ENCODE measurements around the gene DENND10. TPM values are rescaled to one million over a fixed set of nuclear protein-coding genes. Genes with fewer than 3 reads are reported as not detected.
"Not testable (repeated sequence)": the region's sequence is repeated elsewhere in the genome, so short reads cannot be mapped to it uniquely, and the experiment has no call there.

DENND10 gene
- total RNA-seq, 1 experiment from 2014 or later = 77.1 TPM

DNA sequence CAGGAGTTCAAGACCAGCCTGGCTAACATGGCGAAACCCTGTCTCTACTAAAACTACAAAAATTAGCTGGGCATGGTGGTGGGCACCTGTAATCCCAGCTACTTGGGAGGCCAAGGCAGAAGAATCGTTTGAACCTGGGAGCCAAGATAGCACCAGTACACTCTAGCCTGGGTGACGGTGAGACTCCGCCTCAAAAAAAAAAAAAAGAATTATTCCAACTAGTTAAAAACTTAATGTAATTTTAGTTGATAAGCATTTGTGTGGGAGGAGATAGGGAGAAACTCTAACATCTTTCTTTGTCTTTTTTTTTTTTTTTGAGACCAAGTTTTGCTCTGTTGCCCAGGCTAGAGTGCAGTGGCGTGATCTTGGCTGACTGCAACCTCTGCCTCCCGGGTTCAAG lies 3.2 kb downstream of the DENND10 start:
- H3K4me3 ChIP-seq (ENCODE audit: insufficient read depth, low read depth, low read length); DNase-seq; H3K27me3 ChIP-seq (ENCODE audit: control insufficient read depth, insufficient read depth, low read length); H3K36me3 ChIP-seq (replicated peaks; ENCODE audit: control insufficient read depth, insufficient read depth, low read length): not testable (repeated sequence)

- not testable (repeated sequence) for H3K4me3 ChIP-seq (ENCODE audit: insufficient read depth, low read depth, low read length); H3K36me3 ChIP-seq (replicated peaks; ENCODE audit: control insufficient read depth, insufficient read depth, low read length); H3K27me3 ChIP-seq (ENCODE audit: control insufficient read depth, insufficient read depth, low read length); DNase-seq
Observed at GRCh38 chr10:119107771-119108170, 3.9 kb downstream of the DENND10 start.

GRCh38 chr10:119112056-119112455 lies 8.1 kb downstream of the DENND10 start:
- no peak for DNase-seq
- no peak overlapping the region for H3K4me3 ChIP-seq (ENCODE audit: insufficient read depth, low read depth, low read length)
- H3K36me3 ChIP-seq (replicated peaks; ENCODE audit: control insufficient read depth, insufficient read depth, low read length) = peaks cover 12% of the 10 kb centered on the region
- H3K27me3 ChIP-seq (ENCODE audit: control insufficient read depth, insufficient read depth, low read length) = no peaks in the 10 kb centered on the region

DNA sequence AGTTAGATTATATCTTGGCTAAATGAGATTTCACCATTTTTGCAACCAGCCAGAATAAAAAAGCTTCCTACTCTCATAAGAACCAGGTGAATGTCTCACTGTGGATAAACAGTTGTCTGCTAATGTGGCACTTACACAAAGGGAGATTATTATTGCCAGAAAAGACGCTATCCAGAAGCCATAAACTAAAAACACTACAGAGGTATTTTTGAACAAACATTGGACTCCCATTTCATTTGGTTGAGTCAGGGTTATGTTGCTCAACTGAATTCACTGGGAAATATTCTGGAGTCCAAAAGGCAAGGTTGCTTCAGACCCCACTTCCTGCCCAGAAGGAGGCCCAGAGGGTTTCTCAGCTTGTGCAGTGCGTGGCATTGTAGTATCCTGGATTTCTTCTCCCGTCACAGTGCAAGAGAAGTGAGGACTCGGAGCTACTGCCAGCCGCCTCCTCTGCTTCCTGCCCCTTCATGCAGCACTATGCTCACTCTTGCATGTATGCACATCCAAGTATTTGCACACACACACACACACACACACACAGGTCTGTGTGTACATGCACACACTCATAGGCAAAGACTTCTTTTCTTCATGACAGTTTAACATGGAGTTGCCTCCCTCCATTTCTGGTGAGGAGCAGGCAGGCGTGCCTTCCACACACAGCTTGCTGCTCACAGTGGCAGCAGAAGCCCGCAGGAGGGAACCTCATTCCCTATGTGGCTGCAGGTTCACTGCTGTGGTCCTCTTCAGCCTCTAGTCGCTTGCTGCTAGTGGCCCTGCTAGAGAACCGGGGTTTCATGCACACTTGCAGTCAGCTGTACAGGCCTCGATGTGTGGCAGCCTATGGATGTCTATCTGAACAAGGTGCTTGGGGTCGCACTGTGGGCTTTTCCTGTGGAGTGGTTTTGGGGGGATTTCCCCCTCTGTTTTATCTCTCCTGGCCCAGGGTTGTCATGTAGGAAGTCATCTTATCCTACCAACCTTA lies 10.1 kb downstream of the DENND10 start:
- H3K36me3 ChIP-seq (replicated peaks; ENCODE audit: control insufficient read depth, insufficient read depth, low read length) = peaks cover 21% of the 10 kb centered on the region

DNA sequence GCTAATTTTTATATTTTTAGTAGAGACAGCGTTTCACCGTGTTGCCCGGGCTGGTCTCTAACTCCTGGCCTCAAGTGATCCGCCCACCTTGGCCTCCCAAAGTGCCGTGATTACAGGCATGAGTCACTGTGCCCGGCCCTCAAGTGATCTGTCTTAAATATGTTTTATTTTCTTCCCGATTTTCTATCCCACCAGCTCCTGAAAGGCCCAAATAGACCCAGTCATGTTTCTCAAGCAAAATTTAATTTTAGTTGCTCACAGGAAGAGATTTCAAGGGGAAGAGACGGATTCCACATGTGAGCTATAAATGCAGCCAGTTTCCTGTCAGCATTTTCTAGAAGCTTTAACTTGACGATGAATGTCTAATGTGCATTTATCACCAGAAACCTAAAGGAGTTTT lies 12.0 kb downstream of the DENND10 start:
- DNase-seq = no peak
- Histone ChIP-seq H3K4me3 (ENCODE audit: insufficient read depth, low read depth, low read length) (no peak overlapping the region), H3K27me3 (ENCODE audit: control insufficient read depth, insufficient read depth, low read length) (no peaks in the 10 kb centered on the region), H3K36me3 (replicated peaks; ENCODE audit: control insufficient read depth, insufficient read depth, low read length) (peaks cover 22% of the 10 kb centered on the region)

More for the DNA sequence above, 10.1 kb downstream of the DENND10 start:
- H3K4me3 ChIP-seq (ENCODE audit: insufficient read depth, low read depth, low read length) = no peak overlapping the region
- no peak for DNase-seq
- H3K27me3 ChIP-seq (ENCODE audit: control insufficient read depth, insufficient read depth, low read length) = no peaks in the 10 kb centered on the region

DNA sequence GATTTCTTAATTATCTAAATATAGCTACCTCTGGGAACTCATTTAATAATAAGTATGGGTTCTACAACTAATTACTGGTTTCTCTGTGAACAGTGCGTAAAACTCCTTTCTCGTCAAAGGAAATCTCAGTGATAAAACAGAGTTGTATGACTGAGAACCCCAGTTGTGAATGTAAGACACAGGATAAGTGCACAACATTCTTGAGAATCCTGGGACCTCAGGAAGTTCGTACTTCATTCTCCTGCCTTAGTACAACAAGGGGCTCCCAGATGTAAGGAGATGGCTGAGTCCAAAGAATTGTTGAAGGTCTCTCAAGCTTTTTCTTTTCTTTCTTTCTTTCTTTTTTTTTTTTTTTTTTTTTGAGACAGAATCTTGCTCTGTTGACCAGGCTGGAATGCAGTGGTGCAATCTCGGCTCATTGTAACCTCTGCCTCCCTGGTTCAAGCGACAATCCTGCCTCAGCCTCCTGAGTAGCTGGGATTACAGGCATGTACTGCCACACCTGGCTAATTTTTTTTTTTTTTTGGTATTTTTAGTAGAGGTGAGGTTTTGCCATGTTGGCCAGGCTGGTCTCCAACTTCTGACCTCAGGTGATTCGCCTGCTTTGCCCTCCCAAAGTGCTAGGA lies 12.5 kb downstream of the DENND10 start:
- Histone ChIP-seq H3K27me3 (ENCODE audit: control insufficient read depth, insufficient read depth, low read length) (no peaks in the 10 kb centered on the region), H3K36me3 (replicated peaks; ENCODE audit: control insufficient read depth, insufficient read depth, low read length) (peaks cover 22% of the 10 kb centered on the region), H3K4me3 (ENCODE audit: insufficient read depth, low read depth, low read length) (no peak overlapping the region)
- no peak for DNase-seq

DNA sequence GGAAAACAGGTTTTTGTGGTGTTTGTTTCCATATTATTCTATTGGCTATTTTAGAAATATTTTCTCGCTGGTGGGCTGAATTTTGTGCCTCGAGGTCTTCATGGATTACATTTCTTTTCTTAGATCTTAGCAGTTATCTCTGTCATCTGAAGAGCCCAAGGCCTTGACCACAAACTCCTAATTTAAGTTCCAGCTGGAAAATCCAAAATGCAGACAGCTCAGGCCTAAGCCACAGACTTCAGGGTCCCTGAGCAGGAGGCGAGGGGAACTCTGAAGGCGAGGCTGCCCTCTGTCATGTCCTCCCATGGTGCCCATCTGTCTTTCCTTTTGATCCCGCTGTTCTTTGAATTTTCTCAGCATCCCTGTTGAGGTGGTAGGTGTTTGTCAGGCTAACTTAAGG lies 14.3 kb downstream of the DENND10 start:
- no peak overlapping the region for H3K4me3 ChIP-seq (ENCODE audit: insufficient read depth, low read depth, low read length)
- peaks cover 22% of the 10 kb centered on the region for H3K36me3 ChIP-seq (replicated peaks; ENCODE audit: control insufficient read depth, insufficient read depth, low read length)
- H3K27me3 ChIP-seq (ENCODE audit: control insufficient read depth, insufficient read depth, low read length) = no peaks in the 10 kb centered on the region
- DNase-seq = no peak

- no peaks in the 10 kb centered on the region for H3K27me3 ChIP-seq (ENCODE audit: control insufficient read depth, insufficient read depth, low read length)
- no peak for DNase-seq
- H3K36me3 ChIP-seq (replicated peaks; ENCODE audit: control insufficient read depth, insufficient read depth, low read length) = peaks cover 18% of the 10 kb centered on the region
- H3K4me3 ChIP-seq (ENCODE audit: insufficient read depth, low read depth, low read length) = no peak overlapping the region
Observed at GRCh38 chr10:119119400-119119799, 15.5 kb downstream of the DENND10 start.

DNA sequence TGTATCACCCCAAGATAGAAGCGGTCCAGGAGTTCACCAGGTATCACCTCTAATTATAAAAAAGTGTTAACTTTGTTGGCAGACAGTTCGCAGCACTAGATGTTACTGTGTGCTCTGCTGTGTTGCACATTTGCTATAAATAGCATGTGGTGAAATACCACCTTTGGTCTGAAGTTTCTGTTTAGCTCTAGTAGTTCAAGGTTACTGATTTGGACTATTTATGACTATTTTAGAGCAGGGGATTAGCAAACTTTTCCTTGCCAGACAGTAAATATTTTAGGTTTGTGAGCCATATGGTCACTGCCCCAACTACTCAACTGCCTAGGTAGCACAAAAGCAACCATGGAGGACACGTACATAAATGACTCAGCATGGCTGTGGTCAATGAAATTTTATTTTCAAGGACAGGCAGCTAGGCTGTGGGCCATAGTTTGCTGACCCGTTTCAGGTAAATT lies 16.5 kb downstream of the DENND10 start:
- DNase-seq = no peak

DNA sequence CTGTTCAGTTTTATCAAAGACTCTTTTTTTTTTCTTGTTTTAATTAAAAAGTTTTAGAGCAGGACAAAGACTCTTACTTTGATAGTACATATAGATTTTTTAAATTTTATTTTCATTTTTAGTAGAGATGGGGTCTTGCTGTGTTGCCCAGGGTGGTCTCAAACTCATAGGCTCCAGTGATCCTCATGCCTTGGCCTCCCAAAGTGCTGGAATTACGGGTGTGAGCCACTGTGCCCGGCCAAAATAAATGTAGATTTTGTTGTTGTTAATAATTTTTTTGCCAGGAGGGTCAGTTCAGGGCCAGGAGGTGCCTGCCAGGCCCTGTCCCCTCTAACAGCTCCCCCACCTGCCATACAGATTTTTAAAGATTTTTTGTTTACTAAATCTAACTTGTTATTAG lies 17.0 kb downstream of the DENND10 start:
- Histone ChIP-seq H3K27me3 (ENCODE audit: control insufficient read depth, insufficient read depth, low read length) (no peaks in the 10 kb centered on the region), H3K36me3 (replicated peaks; ENCODE audit: control insufficient read depth, insufficient read depth, low read length) (peaks cover 15% of the 10 kb centered on the region), H3K4me3 (ENCODE audit: insufficient read depth, low read depth, low read length) (no peak overlapping the region)
- DNase-seq = no peak

More for the DNA sequence above, 16.5 kb downstream of the DENND10 start:
- H3K36me3 ChIP-seq (replicated peaks; ENCODE audit: control insufficient read depth, insufficient read depth, low read length) = peaks cover 15% of the 10 kb centered on the region
- H3K4me3 ChIP-seq (ENCODE audit: insufficient read depth, low read depth, low read length) = no peak overlapping the region
- no peaks in the 10 kb centered on the region for H3K27me3 ChIP-seq (ENCODE audit: control insufficient read depth, insufficient read depth, low read length)

GRCh38 chr10:119125942-119126341 lies 22.0 kb downstream of the DENND10 start:
- peaks cover 10% of the 10 kb centered on the region for H3K36me3 ChIP-seq (replicated peaks; ENCODE audit: control insufficient read depth, insufficient read depth, low read length)
- H3K4me3 ChIP-seq (ENCODE audit: insufficient read depth, low read depth, low read length) = no peak overlapping the region
- H3K27me3 ChIP-seq (ENCODE audit: control insufficient read depth, insufficient read depth, low read length) = no peaks in the 10 kb centered on the region
- no peak for DNase-seq

DNA sequence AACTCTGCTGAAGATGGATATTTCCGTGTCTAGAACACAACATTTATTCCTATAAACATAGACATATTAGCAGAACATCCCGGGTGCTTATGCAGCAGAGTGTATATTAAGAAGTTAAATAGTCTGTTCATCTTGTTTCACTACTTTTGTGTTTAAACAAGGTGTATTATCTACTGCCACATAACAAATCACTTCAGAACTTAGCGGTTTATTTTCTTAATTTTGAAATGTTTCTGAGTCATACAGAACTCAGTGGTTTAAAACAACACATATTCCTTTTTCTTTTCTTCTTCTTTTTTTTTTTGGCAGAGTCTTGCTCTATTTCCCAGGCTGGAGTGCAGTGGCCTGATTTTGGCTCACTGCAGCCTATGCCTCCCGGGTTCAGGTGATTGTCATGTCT lies 25.8 kb downstream of the DENND10 start:
- Histone ChIP-seq H3K36me3 (replicated peaks; ENCODE audit: control insufficient read depth, insufficient read depth, low read length) (peaks cover 21% of the 10 kb centered on the region), H3K4me3 (ENCODE audit: insufficient read depth, low read depth, low read length) (no peak overlapping the region), H3K27me3 (ENCODE audit: control insufficient read depth, insufficient read depth, low read length) (no peaks in the 10 kb centered on the region)
- no peak for DNase-seq

DNA sequence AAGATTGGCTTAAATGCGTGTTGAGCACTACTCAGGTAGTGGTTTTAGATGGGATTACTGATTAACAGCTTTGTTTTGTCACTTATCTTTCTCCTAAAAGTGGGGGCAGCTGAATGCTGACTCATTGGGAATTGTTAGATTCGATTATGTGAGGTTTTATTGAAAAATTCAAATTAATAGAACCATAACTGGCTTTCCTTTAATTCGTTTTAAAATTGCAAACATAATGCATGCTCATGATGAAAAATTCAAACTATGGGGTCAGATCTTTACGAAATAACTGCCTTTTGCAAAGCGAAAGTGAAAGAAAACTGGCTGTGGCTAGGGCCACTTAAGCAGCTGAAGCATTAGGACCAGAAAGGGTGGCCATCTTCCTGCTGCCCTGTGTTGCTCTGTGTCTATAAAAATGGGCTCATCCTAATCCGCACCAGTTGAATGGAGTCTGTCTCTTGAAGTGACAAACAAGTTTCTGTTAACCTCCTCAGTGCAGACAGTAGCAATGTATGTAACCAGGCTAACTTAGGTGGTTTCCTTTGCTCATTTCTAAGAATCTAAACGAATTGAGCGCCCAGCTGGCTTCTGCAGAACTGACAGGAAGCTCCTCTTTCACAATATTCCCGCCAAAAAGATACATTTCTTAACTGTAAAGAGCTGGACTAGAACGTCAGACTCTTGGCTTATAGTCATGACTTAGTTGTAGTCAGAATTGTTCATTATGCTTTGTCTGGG lies 27.8 kb downstream of the DENND10 start:
- DNase-seq = no peak
- H3K4me3 ChIP-seq (ENCODE audit: insufficient read depth, low read depth, low read length) = no peak overlapping the region
- peaks cover 21% of the 10 kb centered on the region for H3K36me3 ChIP-seq (replicated peaks; ENCODE audit: control insufficient read depth, insufficient read depth, low read length)
- no peaks in the 10 kb centered on the region for H3K27me3 ChIP-seq (ENCODE audit: control insufficient read depth, insufficient read depth, low read length)

- H3K36me3 ChIP-seq (replicated peaks; ENCODE audit: control insufficient read depth, insufficient read depth, low read length) = peaks cover 21% of the 10 kb centered on the region
- no peak for DNase-seq
- H3K4me3 ChIP-seq (ENCODE audit: insufficient read depth, low read depth, low read length) = no peak overlapping the region
- H3K27me3 ChIP-seq (ENCODE audit: control insufficient read depth, insufficient read depth, low read length) = no peaks in the 10 kb centered on the region
Observed at GRCh38 chr10:119132521-119133345, 28.8 kb downstream of the DENND10 start.

All from H7 (cell line).